Coronary artery (tissue), 2 donors: Measurements from ENCODE around the gene TXNDC15.

Experiments used
- DNase-seq: peaks from one replicate; pipeline ENCODE4 v3.0.0-alpha.2; 2017; ENCODE audit warnings: low spot score
- H3K27ac ChIP-seq, 2 donors: fragments of 200-600 bp; sonication (generic); one replicate each; pipeline ENCODE4 v1.5.1; 2016 to 2019
- H3K4me3 ChIP-seq: fragments of 200-600 bp; sonication (generic); 2 replicates; pipeline ENCODE4 v1.5.1; 2016; ENCODE audit warnings: mild to moderate bottlenecking, moderate library complexity
- CTCF ChIP-seq: fragments of 200-600 bp; sonication (generic); IDR thresholded peaks from one replicate; pipeline ENCODE4 v1.5.1; 2019; ENCODE audit warnings: antibody characterized with exemption

TXNDC15 gene

GRCh38 chr5:134935711-134936602 is 61.8 kb downstream of the TXNDC15 start:
- TF ChIP-seq CTCF = no peak
- Histone ChIP-seq H3K27ac (no peak overlapping the region), H3K4me3 (no peak overlapping the region)
- no peak for DNase-seq

- no peak overlapping the region for H3K27ac ChIP-seq
- no peak overlapping the region for H3K4me3 ChIP-seq
- no peak for TF ChIP-seq CTCF
- DNase-seq = no peak
Observed at GRCh38 chr5:134937526-134937925, 63.4 kb downstream of the TXNDC15 start.

GRCh38 chr5:134938030-134938429 is 63.9 kb downstream of the TXNDC15 start:
- no peak for TF ChIP-seq CTCF
- H3K4me3 ChIP-seq = no peak overlapping the region
- no peak overlapping the region for H3K27ac ChIP-seq
- no peak for DNase-seq

- DNase-seq = no peak
- no peak for TF ChIP-seq CTCF
- Histone ChIP-seq H3K27ac (no peak overlapping the region), H3K4me3 (no peak overlapping the region)
Observed at GRCh38 chr5:134939500-134939899, 65.3 kb downstream of the TXNDC15 start.

GRCh38 chr5:134943547-134943946 is 69.4 kb downstream of the TXNDC15 start:
- Histone ChIP-seq H3K27ac (no peak overlapping the region), H3K4me3 (no peak overlapping the region)
- no peak for DNase-seq
- no peak for TF ChIP-seq CTCF

GRCh38 chr5:134944630-134945029 is 70.5 kb downstream of the TXNDC15 start:
- no peak for DNase-seq
- Histone ChIP-seq H3K4me3 (no peak overlapping the region), H3K27ac (no peak overlapping the region)
- TF ChIP-seq CTCF = no peak

- TF ChIP-seq CTCF = no peak
- Histone ChIP-seq H3K27ac (no peak overlapping the region), H3K4me3 (no peak overlapping the region)
- no peak for DNase-seq
Observed at GRCh38 chr5:134945041-134945440, 70.9 kb downstream of the TXNDC15 start.
